GM19035 (cell line): ENCODE measurements around the gene GPATCH1.
"Not testable (repeated sequence)": the region's sequence is repeated elsewhere in the genome, so short reads cannot be mapped to it uniquely, and the experiment has no call there.

ENCODE experiments used
- ATAC-seq: cut with Tn5 transposase; IDR thresholded peaks from one replicate; pipeline ENCODE4 v1.9.1; 2021; ENCODE audit not compliant: unreplicated experiment

The GPATCH1 gene

GRCh38 chr19:33110137-33110910 lies 29.3 kb downstream of the GPATCH1 start:
- no peak for ATAC-seq

DNA sequence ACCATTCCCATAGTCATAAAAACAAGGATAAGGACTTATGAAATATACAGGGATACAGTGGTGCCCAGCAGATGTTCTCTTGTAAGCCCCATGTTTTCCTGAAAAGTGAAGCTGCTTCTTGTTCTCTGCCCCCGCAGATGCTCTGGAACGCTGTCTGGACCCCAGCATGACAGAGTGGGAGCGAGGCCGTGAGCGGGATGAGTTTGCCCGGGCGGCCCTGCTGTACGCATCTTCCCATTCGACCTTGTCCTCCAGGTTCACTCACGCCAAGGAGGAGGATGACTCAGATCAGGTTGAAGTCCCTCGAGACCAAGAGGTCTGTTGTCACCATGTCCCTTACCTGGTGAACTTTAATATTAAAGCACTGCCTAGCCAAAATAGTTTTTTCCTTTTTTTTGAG lies 30.6 kb downstream of the GPATCH1 start:
- no peak for ATAC-seq

GRCh38 chr19:33114312-33114711 lies 33.3 kb downstream of the GPATCH1 start:
- ATAC-seq, result no peak

- no peak for ATAC-seq
Measured at GRCh38 chr19:33117501-33117900, 36.5 kb downstream of the GPATCH1 start.

GRCh38 chr19:33118643-33119042 lies 37.7 kb downstream of the GPATCH1 start:
- no peak for ATAC-seq

DNA sequence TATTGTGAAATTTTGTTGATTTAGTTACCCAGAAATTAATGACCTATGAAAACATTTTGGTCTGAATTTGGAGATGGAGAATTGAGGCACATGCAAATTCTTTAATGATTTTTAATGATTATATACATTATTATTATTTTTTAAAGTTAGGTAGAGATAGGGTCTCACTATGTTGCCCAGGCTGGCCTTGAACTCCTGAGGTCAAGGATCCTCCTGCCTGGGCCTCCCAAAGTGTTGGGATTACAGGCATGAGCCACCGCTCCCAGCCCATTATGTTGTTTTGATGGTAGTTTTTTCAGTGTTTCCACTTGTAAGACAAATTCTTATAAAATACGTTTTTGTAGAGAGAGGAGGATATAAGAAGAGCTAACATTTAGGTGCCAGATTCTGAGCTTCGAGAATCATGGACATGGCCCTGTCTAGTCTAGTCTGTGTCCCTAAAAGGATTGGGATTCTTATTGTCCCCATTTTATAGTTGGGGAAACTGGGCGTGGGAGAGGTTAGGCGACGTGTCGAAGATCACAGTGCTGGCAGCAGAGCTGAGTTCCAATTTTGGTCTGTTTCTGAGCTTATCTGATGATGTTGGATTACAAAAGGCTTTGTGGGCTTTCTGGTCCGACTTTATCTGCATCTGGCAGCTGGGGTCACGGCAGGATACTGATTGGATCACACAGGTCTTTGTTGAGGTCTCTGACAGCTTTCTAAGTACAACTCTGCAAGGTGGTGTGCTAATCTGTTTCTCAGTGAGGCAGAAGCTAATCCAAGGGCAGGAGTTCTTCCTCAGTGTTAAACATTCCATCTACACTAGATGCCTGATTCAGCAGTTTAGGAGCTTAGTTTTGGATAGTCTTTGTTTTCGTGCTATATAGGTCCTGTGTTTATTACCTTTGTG lies 43.5 kb downstream of the GPATCH1 start:
- ATAC-seq, result no peak

DNA sequence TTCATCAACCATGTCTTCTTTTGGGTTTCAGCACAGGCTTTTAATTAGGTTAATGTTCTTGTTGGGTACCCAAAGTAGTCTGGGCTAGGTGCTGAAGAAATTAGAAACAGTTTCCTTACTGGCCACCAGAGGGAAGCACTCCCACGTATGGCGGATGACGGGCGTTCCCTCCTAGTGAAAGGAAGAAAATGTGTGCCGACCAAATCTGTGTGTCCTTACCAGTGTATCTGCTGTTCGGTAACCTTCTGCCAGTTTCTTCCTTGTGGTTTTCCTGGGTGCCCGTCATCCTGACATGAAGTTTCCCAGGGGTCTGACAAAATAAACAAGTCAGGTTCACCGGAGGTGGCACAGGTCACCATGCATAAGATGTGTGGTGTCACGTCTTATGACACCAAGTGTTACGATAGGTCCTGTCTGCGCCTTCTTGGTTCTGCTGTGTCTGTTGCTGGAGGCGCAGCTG lies 45.0 kb downstream of the GPATCH1 start:
- ATAC-seq, result no peak

- ATAC-seq, result not testable (repeated sequence)
Measured at GRCh38 chr19:33126712-33127111, 45.7 kb downstream of the GPATCH1 start.

- no peak for ATAC-seq
Measured at GRCh38 chr19:33129901-33130300, 48.9 kb downstream of the GPATCH1 start.

GRCh38 chr19:33130433-33130832 lies 49.5 kb downstream of the GPATCH1 start:
- ATAC-seq, result no peak

- no peak for ATAC-seq
Measured at GRCh38 chr19:33132021-33132420, 51.0 kb downstream of the GPATCH1 start, which contains the start of gene WDR88. TSS of gene WDR88 (plus strand) at chr19:33132114. CDS start at chr19:33132170, 56 bp downstream.

- ATAC-seq, result no peak
Measured at GRCh38 chr19:33132425-33132824, 51.4 kb downstream of the GPATCH1 start.

- no peak for ATAC-seq
Measured at GRCh38 chr19:33133438-33134031, 52.6 kb downstream of the GPATCH1 start.

- ATAC-seq, result no peak
Measured at GRCh38 chr19:33134571-33135041, 53.6 kb downstream of the GPATCH1 start.

GRCh38 chr19:33139165-33139564 lies 58.2 kb downstream of the GPATCH1 start:
- no peak for ATAC-seq

DNA sequence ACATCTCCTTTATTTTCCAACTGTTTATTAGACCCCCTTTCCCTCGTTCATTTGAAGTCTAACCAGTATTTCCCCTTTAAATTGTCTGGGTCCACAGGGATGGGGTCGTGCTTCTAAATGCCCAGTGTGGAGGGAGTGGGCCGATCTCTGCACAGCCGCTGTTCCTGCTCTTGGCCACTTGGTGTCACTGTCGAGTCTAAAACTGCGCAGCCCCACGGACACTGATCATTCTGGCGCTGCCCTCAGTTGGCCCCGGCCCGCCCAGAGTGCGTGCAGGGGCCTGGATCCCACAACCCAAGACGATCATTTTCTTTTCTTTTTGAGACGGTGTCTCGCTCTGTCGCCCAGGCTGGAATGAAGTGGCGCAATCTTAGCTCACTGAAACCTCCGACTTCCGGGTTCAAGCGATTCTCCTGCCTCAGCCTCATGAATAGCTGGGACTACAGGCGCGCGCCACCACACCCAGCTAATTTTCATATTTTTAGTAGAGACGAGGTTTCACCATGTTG lies 63.0 kb downstream of the GPATCH1 start:
- ATAC-seq, result no peak

GRCh38 chr19:33146209-33146608 lies 65.2 kb downstream of the GPATCH1 start:
- no peak for ATAC-seq

DNA sequence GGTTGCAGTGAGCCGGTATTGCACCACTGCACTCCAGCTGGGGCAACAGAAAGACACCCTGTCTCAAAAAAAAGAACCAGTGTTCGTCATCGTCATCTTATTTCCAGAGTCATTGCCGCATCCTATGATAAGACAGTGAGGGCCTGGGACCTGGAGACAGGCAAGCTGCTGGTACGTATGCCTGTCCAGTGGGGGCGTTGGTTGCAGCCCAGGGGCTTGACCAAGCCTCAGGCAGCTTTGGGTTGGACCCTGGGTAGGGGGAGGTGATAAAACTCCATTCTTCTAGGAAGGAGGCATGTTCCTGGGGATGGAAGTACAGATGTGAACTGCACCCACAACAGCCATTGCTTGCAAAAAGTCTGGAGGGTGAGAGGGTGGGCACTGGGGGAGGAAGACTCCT lies 66.6 kb downstream of the GPATCH1 start:
- no peak for ATAC-seq

DNA sequence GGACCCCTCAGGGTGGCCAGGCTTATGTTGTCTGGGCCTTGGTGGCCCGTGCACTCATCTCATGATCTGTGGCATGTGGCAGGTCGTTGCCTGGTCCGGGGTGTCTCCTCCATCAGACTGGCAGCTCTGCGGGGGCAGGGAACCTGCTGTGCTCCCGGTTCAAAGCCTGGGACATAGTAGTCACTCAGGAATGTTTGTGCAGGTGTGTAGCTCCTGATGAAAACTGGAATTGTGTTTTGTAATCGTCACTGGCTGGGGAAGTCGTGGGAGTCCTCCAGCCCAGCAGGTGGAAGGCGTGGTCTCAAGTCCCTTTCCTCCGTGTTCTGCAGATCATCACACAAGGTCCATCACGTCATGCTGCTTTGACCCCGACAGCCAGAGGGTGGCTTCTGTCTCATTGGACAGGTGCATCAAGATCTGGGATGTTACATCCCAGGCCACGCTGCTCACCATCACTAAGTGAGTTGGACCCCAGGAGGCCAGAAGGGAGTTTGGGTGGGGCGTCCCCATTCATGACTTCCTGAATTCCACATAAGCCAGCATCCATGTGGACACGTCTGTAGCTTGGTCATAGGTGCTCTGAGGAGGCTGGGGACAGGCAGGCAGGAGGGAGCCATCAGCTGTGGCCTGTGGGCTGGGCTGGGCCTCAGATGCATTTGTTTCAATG lies 70.0 kb downstream of the GPATCH1 start:
- no peak for ATAC-seq

- ATAC-seq, result no peak
Measured at GRCh38 chr19:33152176-33152575, 71.2 kb downstream of the GPATCH1 start.

- not testable (repeated sequence) for ATAC-seq
Measured at GRCh38 chr19:33152625-33153024, 71.6 kb downstream of the GPATCH1 start.
